GM20431 (cell line): ENCODE measurements around the gene TIMMDC1.

Source experiments
- in situ Hi-C: fragments of 300-500 bp; cut with MseI, MboI; formaldehyde crosslinking; loops from one replicate; pipeline ENCODE4 v1.15.0; 2020; ENCODE audit warnings: low sequenced_read_pairs; ENCODE audit not compliant: unreplicated experiment

The TIMMDC1 gene, protein sequence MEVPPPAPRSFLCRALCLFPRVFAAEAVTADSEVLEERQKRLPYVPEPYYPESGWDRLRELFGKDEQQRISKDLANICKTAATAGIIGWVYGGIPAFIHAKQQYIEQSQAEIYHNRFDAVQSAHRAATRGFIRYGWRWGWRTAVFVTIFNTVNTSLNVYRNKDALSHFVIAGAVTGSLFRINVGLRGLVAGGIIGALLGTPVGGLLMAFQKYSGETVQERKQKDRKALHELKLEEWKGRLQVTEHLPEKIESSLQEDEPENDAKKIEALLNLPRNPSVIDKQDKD

DNA sequence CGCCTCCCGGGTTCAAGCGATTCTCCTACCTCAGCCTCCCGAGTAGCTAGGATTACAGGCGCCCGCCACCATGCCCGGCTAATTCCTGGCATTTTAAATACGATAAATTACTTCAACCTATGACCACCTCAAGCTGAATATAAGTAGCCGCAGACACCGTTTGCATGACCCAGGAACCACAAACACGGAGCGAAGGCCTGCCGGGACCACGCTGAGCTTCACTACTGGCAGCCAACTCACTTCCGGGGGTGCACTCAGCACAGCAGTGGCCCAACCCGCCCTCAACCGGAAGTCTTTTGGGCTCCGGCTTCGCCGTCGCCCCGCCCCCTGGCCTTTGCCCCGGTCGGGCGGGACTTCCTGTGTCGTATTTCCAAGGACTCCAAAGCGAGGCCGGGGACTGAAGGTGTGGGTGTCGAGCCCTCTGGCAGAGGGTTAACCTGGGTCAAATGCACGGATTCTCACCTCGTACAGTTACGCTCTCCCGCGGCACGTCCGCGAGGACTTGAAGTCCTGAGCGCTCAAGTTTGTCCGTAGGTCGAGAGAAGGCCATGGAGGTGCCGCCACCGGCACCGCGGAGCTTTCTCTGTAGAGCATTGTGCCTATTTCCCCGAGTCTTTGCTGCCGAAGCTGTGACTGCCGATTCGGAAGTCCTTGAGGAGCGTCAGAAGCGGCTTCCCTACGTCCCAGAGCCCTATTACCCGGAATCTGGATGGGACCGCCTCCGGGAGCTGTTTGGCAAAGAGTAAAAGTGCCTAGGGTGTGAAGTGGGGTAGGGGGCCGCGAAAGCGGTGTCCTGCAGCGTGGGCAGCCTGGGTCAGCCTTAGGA is at the start of gene TIMMDC1:
Gene TIMMDC1 (plus strand): TSS at position 362 of the 826 bp plus-strand sequence. CDS start 187 bp downstream, at position 549.
- in situ Hi-C loops = no loop called here

DNA sequence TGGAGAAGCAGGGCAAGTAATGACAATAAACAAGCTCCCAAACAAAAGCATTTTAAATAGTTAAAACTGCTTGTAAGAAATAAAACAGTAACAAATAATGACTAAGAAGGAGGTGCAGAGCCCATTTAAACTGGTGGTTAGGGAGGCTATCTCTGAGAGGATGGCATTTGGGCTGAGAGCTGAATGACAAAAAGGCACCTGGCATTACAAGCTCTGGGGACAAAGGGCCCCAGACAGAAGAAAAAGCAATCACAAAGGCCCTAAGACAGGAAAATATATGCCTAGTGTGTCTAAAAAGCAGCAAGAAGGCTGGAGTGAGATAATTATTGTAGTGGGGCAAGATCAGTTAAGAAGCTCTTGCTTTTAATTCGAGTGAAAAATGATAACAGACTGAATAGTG is 44.5 kb upstream of the TIMMDC1 start:
- in situ Hi-C loops = no loop called here

DNA sequence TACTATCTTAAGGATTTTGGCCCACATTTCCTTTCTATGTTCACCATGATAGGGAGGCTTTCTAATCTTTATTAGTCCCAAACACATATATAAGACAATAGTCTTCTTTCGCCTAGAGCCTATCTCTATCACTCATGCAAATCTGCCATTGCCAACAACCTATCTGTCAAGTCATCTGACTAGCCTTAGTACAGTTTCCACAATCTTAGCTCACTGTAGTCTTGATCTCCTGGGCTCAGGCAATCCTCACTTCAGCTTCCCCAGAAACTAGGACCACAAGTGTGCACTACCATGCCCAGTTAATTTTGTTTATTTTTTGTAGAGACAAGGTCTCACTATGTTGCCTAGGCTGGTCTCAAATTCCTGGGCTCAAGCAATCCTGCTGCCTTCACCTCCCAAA is 41.9 kb upstream of the TIMMDC1 start:
- in situ Hi-C loops = no loop called here

DNA sequence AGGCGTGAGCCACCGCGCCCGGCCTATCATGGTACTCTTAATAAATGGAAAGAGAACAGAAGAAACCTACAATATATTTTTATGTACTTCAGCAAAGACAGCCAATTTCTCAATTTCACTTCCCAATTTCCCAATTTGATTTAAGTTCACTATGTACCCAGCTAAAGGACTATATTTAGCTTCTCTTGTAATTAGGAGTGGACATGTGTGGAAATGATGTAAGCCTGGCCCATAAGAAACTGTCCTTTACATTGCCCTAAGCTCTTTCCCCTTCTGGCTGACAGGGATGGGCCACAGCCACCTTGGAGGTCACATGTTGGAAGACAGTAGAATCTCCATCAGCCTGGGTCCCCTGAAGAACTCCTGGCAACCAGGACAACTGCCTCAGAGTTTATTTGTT is 41.1 kb upstream of the TIMMDC1 start:
- in situ Hi-C loops = no loop called here

DNA sequence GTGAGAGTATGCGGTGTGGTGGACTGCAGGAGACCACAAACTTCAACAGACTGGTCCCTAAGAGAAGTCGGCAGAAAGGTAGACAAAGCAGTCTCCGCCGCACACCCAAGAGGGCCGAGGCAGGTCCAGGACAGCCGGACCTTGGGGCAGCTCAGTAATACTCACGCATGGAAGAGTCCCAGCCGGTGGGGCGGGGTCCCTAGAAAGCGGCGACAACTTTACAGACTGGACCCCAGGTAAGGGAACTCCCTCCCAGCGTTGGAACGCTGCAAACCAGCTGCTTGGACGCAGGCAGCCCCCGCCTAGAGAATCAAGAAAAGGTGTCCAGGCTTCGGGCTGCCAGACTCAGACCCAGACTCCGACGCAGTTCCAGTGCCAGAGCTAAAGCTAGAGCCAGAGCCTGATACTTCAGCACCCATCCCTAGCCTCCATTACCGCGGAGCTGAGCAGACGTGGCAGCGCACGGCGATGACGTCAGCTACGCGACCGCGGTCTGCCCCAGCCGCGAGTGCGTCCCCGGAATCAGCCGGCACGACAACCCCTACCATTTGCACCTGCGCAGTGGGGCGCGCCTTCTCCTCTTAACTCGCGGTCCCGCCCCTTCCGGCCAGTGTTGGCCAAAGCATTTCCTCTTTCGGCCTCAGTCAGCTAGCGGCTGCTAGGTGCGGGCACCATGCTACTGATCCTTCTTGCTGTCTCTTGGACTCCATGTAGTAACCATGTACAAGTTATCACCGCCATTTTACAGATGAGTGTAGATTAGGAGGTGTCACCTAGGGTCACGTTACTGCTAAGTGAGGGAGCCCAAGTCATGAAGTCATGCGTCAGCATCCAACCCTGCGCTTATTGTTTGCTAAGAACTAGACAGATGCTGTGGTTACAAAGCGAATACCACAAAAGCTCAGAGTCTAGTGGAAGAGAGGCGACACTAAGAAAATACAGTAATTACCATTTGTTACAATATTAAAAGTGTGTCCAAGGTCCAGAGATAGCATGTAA is 34.9 kb upstream of the TIMMDC1 start, which contains the start of gene TMEM39A:
Gene TMEM39A (minus strand): TSS at position 445 of the 999 bp plus-strand sequence. CDS start 1,541 bp downstream, outside the sequence.
- in situ Hi-C loops = no loop called here

DNA sequence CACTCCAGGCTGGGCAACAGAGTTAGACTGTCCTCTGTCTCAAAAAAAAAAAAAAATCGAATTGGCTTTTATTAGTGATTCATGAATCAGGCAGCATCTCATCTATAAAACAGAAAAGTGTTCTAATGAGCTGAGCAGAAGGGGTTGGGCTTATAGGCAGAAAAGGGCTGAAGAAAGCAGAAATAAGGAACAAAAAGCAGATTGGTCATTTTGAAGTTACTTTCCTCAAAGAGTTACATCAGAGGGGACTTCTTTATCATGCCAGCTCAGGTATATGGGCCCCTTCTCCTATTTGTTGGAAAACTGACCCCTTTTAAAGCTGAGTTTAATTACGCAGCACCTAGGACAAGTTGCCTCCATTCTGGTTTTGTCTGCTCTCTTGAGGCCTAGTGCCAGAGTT is 30.3 kb upstream of the TIMMDC1 start:
- in situ Hi-C loops = no loop called here

DNA sequence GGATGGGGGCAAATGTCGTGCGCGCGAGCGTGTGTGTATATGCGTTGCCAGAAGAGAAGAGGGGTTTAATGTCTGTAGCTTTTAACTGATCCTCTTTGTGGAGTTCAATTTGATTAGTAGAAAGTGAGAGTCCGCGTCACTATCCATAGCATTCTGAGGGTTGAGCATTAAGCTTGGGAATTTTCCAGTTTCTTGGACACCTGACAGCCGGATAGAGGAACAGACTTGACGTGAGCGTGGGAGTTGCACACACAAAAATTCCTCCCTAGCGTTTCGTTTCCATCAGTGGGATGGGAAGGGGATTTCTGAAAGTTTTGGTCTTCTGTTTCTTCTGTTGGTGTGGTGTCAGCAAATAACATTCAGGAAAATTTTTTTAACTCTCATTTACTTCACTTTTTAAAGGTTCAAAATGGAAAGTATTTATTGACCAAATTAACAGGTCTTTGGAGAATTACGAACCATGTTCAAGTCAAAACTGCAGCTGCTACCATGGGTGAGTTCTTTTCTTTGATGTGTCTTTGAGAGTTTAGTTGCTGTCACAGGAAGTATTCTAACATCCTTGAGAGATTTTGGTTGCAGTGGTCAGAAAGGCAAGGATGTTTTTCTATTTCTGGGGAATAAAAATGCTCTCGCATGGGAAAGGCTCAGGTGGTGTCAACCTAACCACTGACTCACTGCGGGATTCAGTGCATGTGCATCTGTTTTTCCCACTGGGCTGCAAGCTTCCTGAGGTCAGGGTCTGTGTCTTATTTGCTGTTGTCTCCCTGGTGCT is 28.7 kb upstream of the TIMMDC1 start:
- in situ Hi-C loops = no loop called here

DNA sequence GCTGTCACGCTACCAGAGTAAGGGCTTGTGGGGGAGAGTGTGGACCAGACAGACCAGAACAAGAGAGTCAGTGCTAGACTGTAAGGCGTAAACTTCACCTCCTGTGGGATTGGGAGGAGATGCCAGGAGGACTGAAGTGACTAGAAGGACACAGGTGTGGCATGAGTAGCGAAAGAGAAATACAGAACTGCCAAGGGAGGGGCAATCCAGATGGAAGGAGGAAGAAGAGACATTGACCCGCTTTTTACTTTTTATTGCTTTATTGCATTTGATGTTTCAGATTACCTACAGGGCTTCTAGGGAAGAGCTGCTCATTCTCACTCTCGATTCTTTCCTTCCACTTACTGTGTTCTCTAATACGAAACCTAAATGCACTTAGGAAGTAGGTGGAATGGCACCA is 27.5 kb upstream of the TIMMDC1 start:
- in situ Hi-C loops = no loop called here

DNA sequence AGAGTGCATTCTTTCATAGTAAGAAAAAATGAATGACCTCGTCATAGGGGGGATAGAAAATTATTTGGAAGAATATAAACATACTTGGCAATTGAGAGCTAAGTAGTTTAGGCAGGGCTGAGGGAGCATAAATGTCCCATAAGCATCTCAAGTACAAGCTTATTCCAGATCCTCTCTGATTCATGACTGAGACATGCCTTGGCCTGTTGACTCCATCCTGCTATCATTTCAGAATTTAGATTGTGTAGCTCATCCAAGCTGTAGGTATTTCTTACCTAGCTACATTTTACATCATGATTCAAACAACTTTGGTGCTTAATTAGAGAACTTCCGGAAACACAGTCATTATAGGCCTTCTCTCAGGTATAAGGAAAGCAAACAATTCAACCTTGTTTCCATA is 17.3 kb upstream of the TIMMDC1 start:
- in situ Hi-C loops = no loop called here

DNA sequence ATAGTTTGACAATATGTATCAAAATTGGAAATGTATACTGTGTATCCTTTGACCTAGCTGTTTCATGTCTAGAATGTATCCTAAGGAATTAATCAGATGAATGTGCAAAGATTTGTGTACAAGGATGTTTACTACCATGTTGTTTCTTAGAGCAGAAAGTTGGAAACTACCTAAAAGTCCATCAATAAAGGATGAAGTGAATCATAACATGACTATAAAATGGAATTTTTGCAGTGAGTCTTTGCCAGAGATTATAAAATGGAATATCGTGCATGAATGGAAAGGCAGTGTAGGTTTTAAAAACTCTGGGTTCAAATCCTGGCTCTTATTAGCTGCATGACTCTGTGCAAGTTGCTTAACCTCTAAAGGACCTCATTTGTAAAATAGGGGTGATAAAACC is 15.2 kb upstream of the TIMMDC1 start:
- in situ Hi-C loops = no loop called here

DNA sequence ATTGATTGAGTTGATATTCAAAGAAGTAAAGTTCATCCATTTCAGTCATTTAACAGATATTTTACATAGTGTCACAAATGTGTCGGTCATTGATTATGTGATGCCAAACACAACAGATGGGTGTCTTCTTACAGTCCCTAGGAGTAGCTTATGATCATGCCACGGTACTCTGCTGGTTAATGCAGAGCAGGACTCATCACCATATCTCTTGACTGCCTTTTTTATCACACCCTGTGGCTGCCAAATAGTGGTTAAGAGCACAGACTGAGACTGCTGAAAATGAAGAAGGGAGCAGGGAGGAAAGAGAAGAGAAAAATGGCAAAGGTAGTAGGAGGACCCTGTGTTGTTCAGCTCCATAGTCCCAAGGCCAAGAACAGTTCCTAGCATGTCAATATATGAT is 12.8 kb upstream of the TIMMDC1 start:
- in situ Hi-C loops = no loop called here

DNA sequence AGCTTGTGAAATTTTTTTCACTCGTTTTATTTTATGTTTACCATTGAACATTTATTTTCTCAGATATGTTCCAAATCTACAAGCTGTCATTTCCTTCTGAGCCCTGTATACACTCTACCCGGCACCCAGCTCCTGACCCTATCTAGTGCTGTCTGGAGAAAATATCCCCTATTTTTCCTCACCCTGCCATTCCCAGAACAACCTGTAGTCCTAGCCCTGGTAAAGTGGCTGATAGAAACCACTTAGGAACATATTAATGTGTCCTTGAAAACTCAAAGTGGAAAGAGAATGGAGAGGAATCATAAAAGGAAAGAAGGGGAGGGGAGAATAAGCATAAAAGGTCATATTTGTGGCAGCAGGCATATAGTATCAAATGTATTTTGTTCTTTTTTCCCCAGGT is 8.2 kb upstream of the TIMMDC1 start:
- in situ Hi-C loops = no loop called here

DNA sequence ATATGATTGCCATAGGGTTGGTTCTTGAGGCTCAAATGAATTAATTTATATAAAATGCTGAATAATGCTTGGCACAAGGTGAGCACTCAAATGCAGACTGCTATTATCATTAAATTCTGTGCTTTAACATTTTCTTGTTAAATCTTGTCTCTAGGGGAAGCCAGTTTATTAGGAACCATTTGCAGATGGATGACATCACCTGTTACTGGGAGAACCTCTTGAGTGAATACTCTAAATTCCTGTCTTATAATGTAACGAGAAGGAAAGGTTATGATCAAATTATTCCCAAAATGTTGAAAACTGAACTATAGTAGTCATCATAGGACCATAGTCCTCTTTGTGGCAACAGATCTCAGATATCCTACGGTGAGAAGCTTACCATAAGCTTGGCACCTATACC is 6.2 kb upstream of the TIMMDC1 start:
- in situ Hi-C loops = no loop called here

DNA sequence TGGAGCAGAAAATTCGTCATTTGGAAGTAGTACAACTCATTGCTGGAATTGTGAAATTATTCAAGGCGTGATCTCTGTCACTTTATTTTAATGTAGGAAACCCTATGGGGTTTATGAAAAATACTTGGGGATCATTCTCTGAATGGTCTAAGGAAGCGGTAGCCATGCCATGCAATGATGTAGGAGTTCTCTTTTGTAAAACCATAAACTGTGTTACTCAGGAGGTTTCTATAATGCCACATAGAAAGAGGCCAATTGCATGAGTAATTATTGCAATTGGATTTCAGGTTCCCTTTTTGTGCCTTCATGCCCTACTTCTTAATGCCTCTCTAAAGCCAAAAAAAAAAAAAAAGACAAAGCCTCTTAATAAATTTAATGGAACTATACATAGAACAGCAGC is 5.5 kb upstream of the TIMMDC1 start:
- in situ Hi-C loops = no loop called here

DNA sequence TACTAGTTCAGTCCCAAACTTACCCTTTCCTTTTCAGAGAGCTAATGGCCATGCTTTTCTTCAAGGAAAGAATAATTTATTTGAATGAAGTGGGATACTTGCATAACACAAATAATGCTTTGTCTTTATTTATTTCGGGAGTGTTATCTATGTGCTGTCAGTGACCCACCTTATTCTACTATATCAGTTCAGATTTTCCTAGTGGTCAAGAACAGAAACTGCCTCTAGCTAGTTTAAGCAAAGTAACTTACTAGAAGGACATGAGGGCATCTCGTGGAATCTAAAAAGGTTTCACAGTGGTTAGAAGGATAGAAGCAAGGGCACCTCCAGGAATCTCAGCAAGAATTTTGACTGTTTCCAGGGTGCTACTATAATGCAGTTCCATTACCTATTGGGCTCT is 3.8 kb upstream of the TIMMDC1 start:
- in situ Hi-C loops = no loop called here

DNA sequence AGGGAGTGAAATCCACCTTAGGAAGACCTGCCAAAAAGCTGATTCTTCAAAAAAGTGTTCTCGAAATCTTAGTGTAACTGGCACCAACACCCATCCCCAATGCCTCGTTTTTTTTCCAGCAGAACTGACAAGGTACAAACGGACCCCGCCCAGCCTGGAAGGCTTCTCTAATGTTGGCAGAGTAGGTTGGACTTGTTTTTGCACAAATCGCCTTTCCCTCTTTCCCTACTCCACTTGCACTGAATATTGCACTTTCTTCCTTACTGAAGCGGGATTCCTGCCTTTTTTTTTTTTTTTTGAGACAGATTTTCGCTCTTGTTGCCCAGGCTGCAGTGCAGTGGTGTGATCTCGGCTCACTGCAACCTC is 544 bp upstream of the TIMMDC1 start:
- in situ Hi-C loops = no loop called here

DNA sequence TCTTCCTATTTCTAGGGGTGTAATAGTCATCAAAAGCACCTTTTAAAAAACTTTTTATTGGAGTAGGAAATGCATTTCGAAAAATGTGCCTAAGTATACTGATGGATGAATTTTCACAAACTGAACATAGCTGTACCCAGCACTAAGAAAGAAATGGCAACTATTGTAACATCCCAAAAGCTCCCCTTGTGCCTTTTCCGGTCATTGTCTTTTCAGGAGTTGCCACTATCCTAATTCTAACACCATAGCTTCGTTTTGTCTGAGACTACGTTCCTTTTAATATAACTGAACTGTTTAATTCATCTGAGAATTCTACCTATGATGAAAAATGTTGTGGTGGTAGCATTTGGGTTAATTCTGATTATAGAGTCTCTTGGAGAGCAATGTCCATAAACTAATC is 1.9 kb downstream of the TIMMDC1 start:
- in situ Hi-C loops = no loop called here

DNA sequence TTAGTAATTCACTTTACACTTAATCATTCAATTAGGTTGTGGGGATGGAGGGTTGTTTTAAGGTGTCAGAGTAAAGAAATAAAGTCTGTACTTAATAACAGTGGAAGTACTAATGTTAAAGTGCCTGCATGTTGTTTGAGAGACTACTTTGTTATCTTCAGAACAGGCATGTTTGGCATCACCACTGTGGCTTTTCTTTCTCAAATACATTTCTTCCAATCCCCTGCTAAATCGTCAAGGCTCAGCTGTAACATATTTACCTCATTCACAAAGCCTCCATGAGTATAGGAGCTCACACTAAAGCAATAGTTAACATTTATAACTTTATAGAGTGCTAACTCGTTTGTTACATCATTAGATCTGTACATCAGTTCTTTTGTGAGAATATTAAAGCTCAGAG is 2.6 kb downstream of the TIMMDC1 start:
- in situ Hi-C loops = no loop called here

DNA sequence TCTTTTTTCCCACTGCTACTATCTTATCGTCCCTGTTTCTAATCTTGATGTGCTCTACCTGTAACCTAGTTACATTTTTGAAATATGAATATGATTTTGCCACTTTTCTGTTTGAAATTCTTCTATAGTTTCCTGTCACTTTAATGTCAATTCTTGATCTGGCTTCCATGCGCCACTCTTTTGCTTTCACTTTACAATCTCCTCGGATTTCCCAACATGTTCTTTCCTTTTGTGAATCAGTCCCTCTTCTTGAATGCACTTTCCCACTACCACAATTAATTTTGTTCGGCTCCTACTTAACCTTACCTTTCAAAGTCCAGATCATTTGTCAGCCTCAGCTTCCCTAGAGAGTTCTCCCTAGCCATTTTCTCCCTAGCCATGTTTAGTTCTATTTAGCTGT is 8.3 kb downstream of the TIMMDC1 start:
- in situ Hi-C loops = no loop called here

DNA sequence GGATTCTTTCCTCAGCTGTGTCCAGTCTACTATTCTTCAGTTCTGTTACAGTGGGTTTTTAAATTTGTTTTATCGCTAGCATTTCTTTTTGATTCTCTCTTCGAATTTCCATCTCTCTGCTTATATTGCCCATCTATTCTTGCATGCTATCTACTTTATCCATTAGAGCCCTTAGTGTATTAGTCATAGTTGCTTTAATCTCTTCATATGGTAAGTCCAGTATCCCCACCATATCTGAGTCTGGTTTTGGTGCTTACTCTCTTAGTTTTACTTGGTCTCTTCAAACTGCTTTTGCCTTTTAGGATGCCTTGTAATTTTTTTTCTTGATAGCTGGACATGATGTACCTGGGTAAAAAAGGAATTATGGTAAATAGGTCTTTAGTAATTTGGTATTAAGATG is 9.1 kb downstream of the TIMMDC1 start:
- in situ Hi-C loops = no loop called here
